Measurements from ENCODE around the gene CSF3R.

The CSF3R gene

GRCh38 chr1:36443297-36443696 lies 39.4 kb downstream of the CSF3R start:
- DNase-seq (ENCODE audit: low read depth): no peak
- no peak for TF ChIP-seq CTCF (IDR thresholded peaks at IDR 0.05; ENCODE audit: control insufficient read depth, insufficient read depth, low read depth, low read length, missing control alignments)
- H3K4me3 ChIP-seq (ENCODE audit: control insufficient read depth, low read depth, low read length): no peak overlapping the region

DNA sequence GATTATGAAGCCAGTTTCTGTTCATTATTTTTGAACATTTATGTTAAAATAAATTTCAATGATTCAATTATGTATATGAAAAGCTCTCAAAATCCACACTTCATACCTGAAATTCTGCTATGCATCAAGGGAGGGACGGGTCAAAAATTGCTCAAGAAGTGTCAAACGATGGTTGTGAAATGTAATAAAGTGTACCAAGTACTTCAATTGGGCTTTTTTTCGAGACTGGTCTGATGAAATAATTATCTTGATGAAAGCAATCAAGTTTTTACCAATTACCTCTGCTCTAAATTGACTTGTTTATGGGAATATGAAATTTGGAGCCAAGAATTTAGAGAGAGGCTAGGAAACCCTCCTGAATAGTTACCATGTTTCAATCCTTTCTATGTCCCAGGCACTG lies 40.4 kb downstream of the CSF3R start:
- no peak overlapping the region for H3K4me3 ChIP-seq (ENCODE audit: control insufficient read depth, low read depth, low read length)
- no peak for DNase-seq (ENCODE audit: low read depth)
- TF ChIP-seq CTCF (IDR thresholded peaks at IDR 0.05; ENCODE audit: control insufficient read depth, insufficient read depth, low read depth, low read length, missing control alignments): no peak

- no peak for TF ChIP-seq CTCF (IDR thresholded peaks at IDR 0.05; ENCODE audit: control insufficient read depth, insufficient read depth, low read depth, low read length, missing control alignments)
- no peak overlapping the region for H3K4me3 ChIP-seq (ENCODE audit: control insufficient read depth, low read depth, low read length)
- DNase-seq (ENCODE audit: low read depth): no peak
Measured at GRCh38 chr1:36440646-36441045, 42.1 kb downstream of the CSF3R start.

DNA sequence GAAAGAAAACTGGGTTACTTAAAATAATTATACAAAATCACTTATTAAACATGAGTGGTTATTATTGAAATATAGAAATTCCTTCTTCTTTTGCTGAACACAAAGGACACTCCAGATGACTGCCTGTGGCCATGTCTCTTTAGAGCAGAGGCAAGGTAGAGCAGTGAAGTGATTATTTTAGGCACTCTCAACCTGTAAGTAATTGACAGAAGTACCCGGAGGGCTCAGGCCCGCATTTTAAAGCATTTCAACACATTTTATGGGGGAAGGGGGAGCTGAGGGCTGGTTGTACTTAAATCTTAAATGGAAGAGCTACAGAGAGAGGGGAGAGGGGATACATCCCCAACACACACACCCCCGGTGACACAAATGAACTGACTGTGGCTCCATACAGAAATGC lies 42.7 kb downstream of the CSF3R start:
- no peak for TF ChIP-seq CTCF (IDR thresholded peaks at IDR 0.05; ENCODE audit: control insufficient read depth, insufficient read depth, low read depth, low read length, missing control alignments)
- DNase-seq (ENCODE audit: low read depth): no peak
- no peak overlapping the region for H3K4me3 ChIP-seq (ENCODE audit: control insufficient read depth, low read depth, low read length)

- no peak overlapping the region for H3K4me3 ChIP-seq (ENCODE audit: control insufficient read depth, low read depth, low read length)
- TF ChIP-seq CTCF (IDR thresholded peaks at IDR 0.05; ENCODE audit: control insufficient read depth, insufficient read depth, low read depth, low read length, missing control alignments): no peak
- no peak for DNase-seq (ENCODE audit: low read depth)
Measured at GRCh38 chr1:36438715-36439114, 44.0 kb downstream of the CSF3R start.

- no peak for DNase-seq (ENCODE audit: low read depth)
- no peak for TF ChIP-seq CTCF (IDR thresholded peaks at IDR 0.05; ENCODE audit: control insufficient read depth, insufficient read depth, low read depth, low read length, missing control alignments)
- no peak overlapping the region for H3K4me3 ChIP-seq (ENCODE audit: control insufficient read depth, low read depth, low read length)
Measured at GRCh38 chr1:36436821-36437220, 45.9 kb downstream of the CSF3R start.

GRCh38 chr1:36433102-36433501 lies 49.6 kb downstream of the CSF3R start:
- H3K4me3 ChIP-seq (ENCODE audit: control insufficient read depth, low read depth, low read length): no peak overlapping the region
- no peak for TF ChIP-seq CTCF (IDR thresholded peaks at IDR 0.05; ENCODE audit: control insufficient read depth, insufficient read depth, low read depth, low read length, missing control alignments)
- DNase-seq (ENCODE audit: low read depth): no peak
